Peyer's patch (tissue), 4 donors: ENCODE measurements around the gene LRRC38.

Experiments
- CTCF ChIP-seq, 6 experiments: fragments of 450-650 bp in 4 of 6; fragments of 200-600 bp in 2 of 6; sonication (generic) in 1 of 6; IDR thresholded peaks; one replicate each; pipeline ENCODE4 v1.5.1; 2017 to 2019; ENCODE audit warnings: antibody characterized with exemption in 6 of 6, mild to moderate bottlenecking in 3 of 6, moderate library complexity in 1 of 6
- POLR2A ChIP-seq, 2 donors: fragments of 450-650 bp; IDR thresholded peaks; one replicate each; pipeline ENCODE4 v1.5.1; 2017; ENCODE audit warnings: antibody characterized with exemption in 2 of 2, mild to moderate bottlenecking in 2 of 2, moderate library complexity in 2 of 2

GRCh38 chr1:13540866-13541265, 27.1 kb upstream of the LRRC38 start:
- TF ChIP-seq CTCF (IDR thresholded peaks at IDR 0.05) (no peak), POLR2A (IDR thresholded peaks at IDR 0.05) (no peak)
